ENCODE results near the gene DTX3. TPM values are rescaled to one million over a fixed set of nuclear protein-coding genes. Genes with fewer than 3 reads are reported as not detected.

Gene DTX3
- total RNA-seq, 1 donor, result 22.9 TPM

- DNase-seq (ENCODE audit: low read depth), result no peak
- H3K4me3 ChIP-seq (ENCODE audit: low read depth, low read length), result peak overlapping the region; percentile 74
- TF ChIP-seq, protein P1, sequence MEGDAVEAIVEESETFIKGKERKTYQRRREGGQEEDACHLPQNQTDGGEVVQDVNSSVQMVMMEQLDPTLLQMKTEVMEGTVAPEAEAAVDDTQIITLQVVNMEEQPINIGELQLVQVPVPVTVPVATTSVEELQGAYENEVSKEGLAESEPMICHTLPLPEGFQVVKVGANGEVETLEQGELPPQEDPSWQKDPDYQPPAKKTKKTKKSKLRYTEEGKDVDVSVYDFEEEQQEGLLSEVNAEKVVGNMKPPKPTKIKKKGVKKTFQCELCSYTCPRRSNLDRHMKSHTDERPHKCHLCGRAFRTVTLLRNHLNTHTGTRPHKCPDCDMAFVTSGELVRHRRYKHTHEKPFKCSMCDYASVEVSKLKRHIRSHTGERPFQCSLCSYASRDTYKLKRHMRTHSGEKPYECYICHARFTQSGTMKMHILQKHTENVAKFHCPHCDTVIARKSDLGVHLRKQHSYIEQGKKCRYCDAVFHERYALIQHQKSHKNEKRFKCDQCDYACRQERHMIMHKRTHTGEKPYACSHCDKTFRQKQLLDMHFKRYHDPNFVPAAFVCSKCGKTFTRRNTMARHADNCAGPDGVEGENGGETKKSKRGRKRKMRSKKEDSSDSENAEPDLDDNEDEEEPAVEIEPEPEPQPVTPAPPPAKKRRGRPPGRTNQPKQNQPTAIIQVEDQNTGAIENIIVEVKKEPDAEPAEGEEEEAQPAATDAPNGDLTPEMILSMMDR (IDR thresholded peaks at IDR 0.05; ENCODE audit: insufficient read depth, low read depth, low read length), result no peak
Measured at GRCh38 chr12:57611827-57612710, 7.4 kb downstream of the DTX3 start.

DNA sequence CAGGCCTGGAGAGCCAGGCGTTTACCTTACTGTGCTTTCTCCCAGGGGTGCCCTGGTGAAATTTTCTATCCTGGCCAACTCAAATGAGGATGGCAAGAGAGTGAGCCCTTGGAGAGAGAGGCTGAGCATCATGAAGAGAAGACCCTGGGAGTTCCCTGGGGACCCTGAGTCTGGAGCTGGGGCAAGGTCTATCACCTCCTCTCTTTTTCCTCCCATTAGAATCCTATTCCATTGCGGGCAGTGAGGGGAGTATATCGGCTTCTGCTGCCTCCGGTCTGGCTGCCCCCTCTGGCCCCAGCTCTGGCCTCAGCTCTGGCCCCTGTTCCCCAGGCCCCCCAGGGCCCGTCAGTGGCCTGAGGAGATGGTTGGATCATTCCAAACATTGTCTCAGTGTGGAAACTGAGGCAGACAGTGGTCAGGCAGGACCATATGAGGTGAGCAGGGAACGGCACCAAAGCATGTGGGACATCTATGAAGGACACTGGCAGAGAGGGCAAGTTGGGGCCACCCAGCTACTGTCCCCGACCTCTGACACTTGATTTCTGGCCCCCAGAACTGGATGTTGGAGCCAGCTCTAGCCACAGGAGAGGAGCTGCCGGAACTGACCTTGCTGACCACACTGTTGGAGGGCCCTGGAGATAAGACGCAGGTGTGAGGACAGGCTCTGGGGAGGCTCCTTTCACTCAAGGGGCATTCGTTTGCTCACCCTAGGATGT is 8.2 kb downstream of the DTX3 start:
- TF ChIP-seq, protein P1 (IDR thresholded peaks at IDR 0.05; ENCODE audit: insufficient read depth, low read depth, low read length), result no peak
- DNase-seq (ENCODE audit: low read depth), result no peak
- H3K4me3 ChIP-seq (ENCODE audit: low read depth, low read length), result no peak overlapping the region

- DNase-seq (ENCODE audit: low read depth), result no peak
- TF ChIP-seq, protein P1 (IDR thresholded peaks at IDR 0.05; ENCODE audit: insufficient read depth, low read depth, low read length), result no peak
- H3K4me3 ChIP-seq (ENCODE audit: low read depth, low read length), result no peak overlapping the region
Measured at GRCh38 chr12:57613427-57614109, 8.9 kb downstream of the DTX3 start.

DNA sequence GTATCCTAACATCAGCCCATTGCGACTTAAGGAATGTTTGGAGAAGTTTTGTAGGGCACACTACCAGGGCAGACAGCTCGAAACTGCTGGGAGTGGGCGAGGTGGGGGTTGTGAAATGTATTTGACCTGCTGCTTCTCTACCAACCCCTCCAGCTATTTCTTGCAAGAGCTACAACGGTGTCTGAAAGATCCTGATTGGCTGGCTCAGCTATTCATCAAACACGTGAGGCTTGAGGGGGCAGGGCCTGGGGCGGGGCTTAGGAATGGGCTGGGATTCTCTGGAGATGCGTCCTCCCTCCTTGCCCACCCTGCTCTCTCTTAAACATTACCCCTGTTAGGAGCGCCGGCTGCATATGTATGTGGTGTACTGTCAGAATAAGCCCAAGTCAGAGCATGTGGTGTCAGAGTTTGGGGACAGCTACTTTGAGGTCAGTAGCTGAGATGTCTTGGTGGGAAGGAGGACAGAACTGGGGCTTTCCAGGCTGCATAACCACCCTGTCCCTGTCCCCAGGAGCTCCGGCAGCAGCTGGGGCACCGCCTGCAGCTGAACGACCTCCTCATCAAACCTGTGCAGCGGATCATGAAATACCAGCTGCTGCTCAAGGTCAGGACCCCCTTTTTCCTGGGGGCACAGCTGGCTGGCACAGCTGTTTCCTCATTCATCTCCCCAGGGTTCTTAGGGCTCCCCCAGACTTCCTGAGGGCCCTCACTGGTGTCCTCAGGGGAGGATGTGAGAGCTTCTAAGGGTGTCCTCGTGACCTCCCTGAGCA is 9.7 kb downstream of the DTX3 start:
- TF ChIP-seq, protein P1 (IDR thresholded peaks at IDR 0.05; ENCODE audit: insufficient read depth, low read depth, low read length), result no peak
- DNase-seq (ENCODE audit: low read depth), result no peak

DNA sequence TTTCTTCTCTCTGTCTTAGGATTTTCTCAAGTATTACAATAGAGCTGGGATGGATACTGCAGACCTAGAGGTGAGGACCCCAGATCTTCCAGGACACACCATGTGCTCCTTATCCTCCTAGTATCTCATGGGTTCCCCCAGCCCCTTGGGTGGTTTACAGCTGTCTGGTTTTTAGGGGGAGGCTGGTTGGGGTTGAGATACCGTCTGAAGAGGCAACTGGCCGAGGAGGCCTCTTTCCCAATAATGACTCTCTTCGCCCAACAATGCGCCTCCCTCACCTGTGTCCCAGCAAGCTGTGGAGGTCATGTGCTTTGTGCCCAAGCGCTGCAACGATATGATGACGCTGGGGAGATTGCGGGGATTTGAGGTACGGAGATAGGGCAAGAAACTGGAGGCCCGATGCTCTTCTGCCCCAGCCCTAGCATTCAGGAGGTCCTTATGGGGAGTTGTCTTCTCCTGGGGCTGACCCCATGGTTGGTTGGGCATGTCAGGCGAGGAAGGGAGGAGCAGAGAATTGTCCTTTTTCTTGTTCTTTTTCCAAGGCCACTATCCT is 10.4 kb downstream of the DTX3 start:
- DNase-seq (ENCODE audit: low read depth), result no peak
- TF ChIP-seq, protein P1 (IDR thresholded peaks at IDR 0.05; ENCODE audit: insufficient read depth, low read depth, low read length), result no peak
- H3K4me3 ChIP-seq (ENCODE audit: low read depth, low read length), result no peak overlapping the region

More for the DNA sequence above, 9.7 kb downstream of the DTX3 start:
- H3K4me3 ChIP-seq (ENCODE audit: low read depth, low read length), result no peak overlapping the region

- TF ChIP-seq, protein P1 (IDR thresholded peaks at IDR 0.05; ENCODE audit: insufficient read depth, low read depth, low read length), result no peak
- H3K4me3 ChIP-seq (ENCODE audit: low read depth, low read length), result no peak overlapping the region
- DNase-seq (ENCODE audit: low read depth), result no peak
Measured at GRCh38 chr12:57615637-57616036, 11.0 kb downstream of the DTX3 start.

All from fibroblast of villous mesenchyme (primary cell).